ENCODE data around the gene PHPT1.
"Not testable (repeated sequence)": the region's sequence is repeated elsewhere in the genome, so short reads cannot be mapped to it uniquely, and the experiment has no call there.

PHPT1 gene

GRCh38 chr9:136837146-136837855 is 11.9 kb upstream of the PHPT1 start:
- Histone ChIP-seq H3K4me1 (peaks cover 30% of the 10 kb centered on the region), H3K36me3 (peaks cover 55% of the 10 kb centered on the region)

GRCh38 chr9:136837856-136838277 is 11.3 kb upstream of the PHPT1 start:
- peaks cover 51% of the 10 kb centered on the region for H3K36me3 ChIP-seq
- peaks cover 32% of the 10 kb centered on the region for H3K4me1 ChIP-seq
- H3K9me3 ChIP-seq; H3K27me3 ChIP-seq; DNase-seq; H3K4me3 ChIP-seq (ENCODE audit: low read depth, low read length): not testable (repeated sequence)

More at GRCh38 chr9:136837146-136837855, 11.9 kb upstream of the PHPT1 start:
- TF ChIP-seq CTCF (IDR thresholded peaks at IDR 0.05; ENCODE audit: low read depth, low read length), result no peak
- peak; percentile 13 for DNase-seq
- H3K27me3 ChIP-seq, result no peaks in the 10 kb centered on the region
- no peak overlapping the region for H3K4me3 ChIP-seq (ENCODE audit: low read depth, low read length)
- H3K9me3 ChIP-seq, result no peaks in the 10 kb centered on the region

GRCh38 chr9:136838314-136839228 is 10.6 kb upstream of the PHPT1 start:
- TF ChIP-seq CTCF (IDR thresholded peaks at IDR 0.05; ENCODE audit: low read depth, low read length), result no peak
- no peaks in the 10 kb centered on the region for H3K27me3 ChIP-seq
- no peak for DNase-seq
- peaks cover 38% of the 10 kb centered on the region for H3K4me1 ChIP-seq
- no peak overlapping the region for H3K4me3 ChIP-seq (ENCODE audit: low read depth, low read length)
- no peaks in the 10 kb centered on the region for H3K9me3 ChIP-seq
- peaks cover 51% of the 10 kb centered on the region for H3K36me3 ChIP-seq

- Histone ChIP-seq H3K36me3 (peaks cover 44% of the 10 kb centered on the region), H3K9me3 (no peaks in the 10 kb centered on the region), H3K27me3 (no peaks in the 10 kb centered on the region), H3K4me3 (ENCODE audit: low read depth, low read length) (no peak overlapping the region), H3K4me1 (peaks cover 38% of the 10 kb centered on the region)
- no peak for DNase-seq
- 0 out of 2 replicates have a peak, but pooled peaks have one; percentile 6 for TF ChIP-seq CTCF (IDR thresholded peaks at IDR 0.05; ENCODE audit: low read depth, low read length)
Measured at GRCh38 chr9:136839229-136840139, 9.7 kb upstream of the PHPT1 start.

- no peak overlapping the region for H3K4me3 ChIP-seq (ENCODE audit: low read depth, low read length)
- peak; percentile 64 for DNase-seq
- 0 out of 2 replicates have a peak, but pooled peaks have one; percentile 1 for TF ChIP-seq CTCF (IDR thresholded peaks at IDR 0.05; ENCODE audit: low read depth, low read length)
Measured at GRCh38 chr9:136840140-136840876, 8.9 kb upstream of the PHPT1 start.

More at GRCh38 chr9:136840140-136840876, 8.9 kb upstream of the PHPT1 start:
- H3K9me3 ChIP-seq, result no peaks in the 10 kb centered on the region
- H3K36me3 ChIP-seq, result peaks cover 40% of the 10 kb centered on the region
- H3K4me1 ChIP-seq, result peaks cover 38% of the 10 kb centered on the region
- H3K27me3 ChIP-seq, result no peaks in the 10 kb centered on the region
